Measurements from ENCODE around the gene PRIM1.
A peak's percentile ranks its signal among the peaks of the same experiment; 100 is the strongest.
"Not testable (repeated sequence)": the region's sequence is repeated elsewhere in the genome, so short reads cannot be mapped to it uniquely, and the experiment has no call there.

The PRIM1 gene

GRCh38 chr12:56721721-56722120 is 30.4 kb downstream of the PRIM1 start:
- Histone ChIP-seq H3K27ac (peak overlapping the region in 19 of 21 experiments; percentile 2 to 97 (median 63)), H3K4me3 (peak overlapping the region in 2 of 7 experiments; percentile 1 to 83)

GRCh38 chr12:56721216-56721615 is 30.9 kb downstream of the PRIM1 start:
- Histone ChIP-seq H3K27ac (peak overlapping the region in 19 of 21 experiments; percentile 2 to 97 (median 63)), H3K4me3 (peak overlapping the region in 1 of 7 experiments; percentile 83)

GRCh38 chr12:56720731-56721151 is 31.4 kb downstream of the PRIM1 start:
- Histone ChIP-seq H3K4me3 (no peak overlapping the region), H3K27ac (peak overlapping the region in 17 of 21 experiments; percentile 2 to 97 (median 63))

GRCh38 chr12:56719056-56719455 is 33.1 kb downstream of the PRIM1 start:
- Histone ChIP-seq H3K4me3 (no peak overlapping the region), H3K27ac (peak overlapping the region in 5 of 21 experiments; percentile 3 to 95 (median 38))

- H3K4me3 ChIP-seq: no peak overlapping the region
- H3K27ac ChIP-seq: peak overlapping the region in 5 of 21 experiments; percentile 14 to 55 (median 44)
These were observed 33.5 kb downstream of the PRIM1 start for GRCh38 chr12:56718636-56719035.

GRCh38 chr12:56718149-56718548 is 34.0 kb downstream of the PRIM1 start:
- Histone ChIP-seq H3K27ac (peak overlapping the region in 4 of 21 experiments; percentile 14 to 55 (median 45)), H3K4me3 (no peak overlapping the region)

- peak overlapping the region in 5 of 21 experiments; percentile 3 to 49 (median 21) for H3K27ac ChIP-seq
- no peak overlapping the region for H3K4me3 ChIP-seq
These were observed 34.9 kb downstream of the PRIM1 start for GRCh38 chr12:56716933-56717880.

GRCh38 chr12:56716458-56716857 is 35.7 kb downstream of the PRIM1 start:
- peak overlapping the region in 3 of 21 experiments; percentile 18 to 19 (median 19) for H3K27ac ChIP-seq
- no peak overlapping the region for H3K4me3 ChIP-seq

GRCh38 chr12:56715798-56716197 is 36.3 kb downstream of the PRIM1 start:
- Histone ChIP-seq H3K4me3 (no peak overlapping the region), H3K27ac (peak overlapping the region in 3 of 21 experiments; percentile 13 to 20 (median 19))

- Histone ChIP-seq H3K4me3 (no peak overlapping the region), H3K27ac (peak overlapping the region in 2 of 21 experiments; percentile 0 to 11)
These were observed 37.6 kb downstream of the PRIM1 start for GRCh38 chr12:56714431-56714929.

- Histone ChIP-seq H3K27ac (no peak overlapping the region), H3K4me3 (no peak overlapping the region)
These were observed 38.8 kb downstream of the PRIM1 start for GRCh38 chr12:56713345-56713744.

GRCh38 chr12:56709759-56710376 is 42.3 kb downstream of the PRIM1 start:
- Histone ChIP-seq H3K4me3 (no peak overlapping the region), H3K27ac (no peak overlapping the region)

- not testable (repeated sequence) for H3K27ac ChIP-seq, H3K4me3 ChIP-seq
These were observed 47.6 kb downstream of the PRIM1 start for GRCh38 chr12:56704522-56704921.

GRCh38 chr12:56699020-56699661 is 53.0 kb downstream of the PRIM1 start:
- no peak overlapping the region for H3K27ac ChIP-seq
- H3K4me3 ChIP-seq: no peak overlapping the region

- H3K27ac ChIP-seq: no peak overlapping the region
- H3K4me3 ChIP-seq: no peak overlapping the region
These were observed 56.6 kb downstream of the PRIM1 start for GRCh38 chr12:56695327-56696101.

GRCh38 chr12:56694161-56694560 is 58.0 kb downstream of the PRIM1 start:
- H3K4me3 ChIP-seq: no peak overlapping the region
- no peak overlapping the region for H3K27ac ChIP-seq

GRCh38 chr12:56688846-56689109 is 63.3 kb downstream of the PRIM1 start:
- H3K27ac ChIP-seq: peak overlapping the region; percentile 69 to 100 (median 98)
- H3K4me3 ChIP-seq: peak overlapping the region; percentile 68 to 96 (median 87)

GRCh38 chr12:56688129-56688845 is 63.8 kb downstream of the PRIM1 start, which contains the start of gene PTGES3:
TSS of gene PTGES3 (minus strand) at chr12:56688284. CDS start at chr12:56687999, 285 bp downstream.
- H3K27ac ChIP-seq: peak within 1 kb of the TSS; percentile 91 to 100 (median 98)
- peak within 1 kb of the TSS; percentile 68 to 96 (median 87) for H3K4me3 ChIP-seq

Data from skin epidermis (tissue), 12 donors.